ENCODE results near the gene HOXC11. TPM values are rescaled to one million over a fixed set of nuclear protein-coding genes. Genes with fewer than 3 reads are reported as not detected.

Gene HOXC11
- total RNA-seq, 1 donor from 2014 or later, result not detected

- ATAC-seq, result no peak
- no peak for DNase-seq
- intact Hi-C loops (cut with micrococcal nuclease), result no loop called here
Measured at GRCh38 chr12:54025499-54026405, 52.8 kb downstream of the HOXC11 start.

GRCh38 chr12:54026640-54027441, 53.9 kb downstream of the HOXC11 start:
- ATAC-seq, result no peak

More at GRCh38 chr12:54026640-54027441, 53.9 kb downstream of the HOXC11 start:
- intact Hi-C loops (cut with micrococcal nuclease), result no loop called here
- no peak for DNase-seq

Small RNA genes within 50 kb of the gene (microRNA-seq; reads per million reads assigned to microRNA genes)
- gene MIR196A2 (ENCODE audit: borderline number of aligned reads), result 4.9 reads per million

Other genes with a start within 250 kb of the HOXC11 start
- 210 TPM for gene CALCOCO1, start 245.7 kb upstream of the HOXC11 start, total RNA-seq
- gene CISTR, start 221.1 kb upstream of the HOXC11 start, total RNA-seq, result 2.4 TPM
- gene HOXC13, start 34.3 kb upstream of the HOXC11 start, total RNA-seq, result not detected
- gene HOXC12, start 18.2 kb upstream of the HOXC11 start, total RNA-seq, result not detected
- gene HOTAIR, start 1.8 kb downstream of the HOXC11 start, total RNA-seq, result not detected
- gene HOXC10, start 12.0 kb downstream of the HOXC11 start, total RNA-seq, result not detected
- gene HOXC9, start 27.0 kb downstream of the HOXC11 start, total RNA-seq, result not detected
- not detected for gene HOXC8, start 35.9 kb downstream of the HOXC11 start, total RNA-seq
- gene HOXC6, start 55.3 kb downstream of the HOXC11 start, total RNA-seq, result 0.15 TPM
- gene HOXC5, start 59.9 kb downstream of the HOXC11 start, total RNA-seq, result not detected
- gene HOXC4, start 80.7 kb downstream of the HOXC11 start, total RNA-seq, result not detected
- 17.0 TPM for gene SMUG1, start 215.9 kb downstream of the HOXC11 start, total RNA-seq